Neutrophil (primary cell): ENCODE results near the gene ESPL1.

Experiments used
- H3K27ac ChIP-seq: fragments of 200-600 bp; sonication (generic); 2 replicates; pipeline ENCODE4 v1.5.1; 2016; ENCODE audit warnings: mild to moderate bottlenecking, moderate library complexity
- H3K27me3 ChIP-seq: fragments of 200-600 bp; sonication (generic); 2 replicates; pipeline ENCODE4 v1.6.0; 2016; ENCODE audit warnings: mild to moderate bottlenecking
- H3K36me3 ChIP-seq: fragments of 200-600 bp; sonication (generic); 2 replicates; pipeline ENCODE4 v1.5.1; 2017
- H3K4me1 ChIP-seq, 2 experiments: fragments of 200-600 bp in 1 of 2; sonication (generic) in 1 of 2; 1 replicate in 1 of 2; 2 replicates in 1 of 2; pipeline versions ENCODE4 v1.5.1 to v1.6.1; 2013 to 2016; ENCODE audit warnings: low read depth in 1 of 2, low read length in 1 of 2, mild to moderate bottlenecking in 1 of 2, moderate library complexity in 1 of 2; ENCODE audit not compliant: control insufficient read depth in 1 of 2, insufficient read depth in 1 of 2
- H3K4me3 ChIP-seq, 2 experiments: fragments of 200-600 bp in 1 of 2; sonication (generic) in 1 of 2; 1 replicate in 1 of 2; 2 replicates in 1 of 2; pipeline ENCODE4 v1.5.1; 2013 to 2016; ENCODE audit warnings: low read depth in 1 of 2, low read length in 1 of 2, mild to moderate bottlenecking in 1 of 2, moderate library complexity in 1 of 2
- H3K9me3 ChIP-seq: fragments of 200-600 bp; sonication (generic); 2 replicates; pipeline ENCODE4 v1.5.1; 2016
- CTCF ChIP-seq: fragments of 200-600 bp; sonication (generic); IDR thresholded peaks from 2 replicates; pipeline ENCODE4 v1.5.1; 2016; ENCODE audit warnings: antibody characterized with exemption

ESPL1 gene

GRCh38 chr12:53313996-53314395 is 45.9 kb downstream of the ESPL1 start:
- TF ChIP-seq CTCF: no peak
- H3K27ac ChIP-seq: peak overlapping the region; percentile 40
- no peak overlapping the region for H3K4me3 ChIP-seq

DNA sequence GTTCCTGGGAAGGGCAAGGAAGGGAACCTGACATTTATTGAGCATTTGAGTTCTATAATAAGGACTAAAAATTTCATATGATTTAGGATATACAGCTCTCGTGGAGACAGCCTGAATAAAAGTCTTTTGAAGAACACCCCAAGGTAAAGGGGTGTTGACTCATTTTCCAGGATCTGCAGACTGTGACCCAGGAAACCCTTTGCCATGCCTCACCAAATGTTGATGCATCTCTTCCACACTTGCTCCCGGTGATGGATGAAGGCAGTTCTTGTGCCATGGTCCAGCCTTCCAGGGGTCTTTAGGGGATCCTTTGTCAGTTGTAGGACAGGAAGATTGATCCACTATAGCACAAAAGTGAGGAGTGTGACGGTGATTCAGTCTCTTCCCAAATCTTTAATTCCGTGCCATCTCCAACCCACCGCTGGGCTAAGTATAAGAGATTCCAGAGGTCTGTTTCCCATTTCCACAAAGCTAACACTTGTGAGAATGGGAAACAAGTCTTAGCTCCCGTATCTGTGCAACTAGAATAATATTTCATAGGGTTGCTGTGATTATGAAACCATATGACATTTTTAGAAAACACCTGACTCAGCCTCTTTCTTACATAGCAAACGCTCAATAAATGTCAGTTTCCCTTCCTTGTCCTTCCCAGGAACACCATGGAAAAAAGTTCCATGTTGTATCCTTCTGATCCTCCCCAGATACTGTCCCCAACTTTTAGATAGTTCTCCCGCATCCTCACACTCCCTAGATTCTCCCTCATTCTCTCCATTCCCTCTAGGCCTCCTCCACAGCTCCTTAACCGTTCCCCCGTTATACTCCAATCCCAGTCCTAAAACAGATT is 52.5 kb downstream of the ESPL1 start:
- H3K9me3 ChIP-seq: no peaks in the 10 kb centered on the region
- H3K4me1 ChIP-seq: peaks cover 36 to 45% of the 10 kb centered on the region in 2 experiments
- peak overlapping the region; percentile 74 to 80 for H3K4me3 ChIP-seq
- H3K27ac ChIP-seq: peak overlapping the region; percentile 93
- TF ChIP-seq CTCF: no peak
- H3K36me3 ChIP-seq: no peaks in the 10 kb centered on the region
- peaks cover 4% of the 10 kb centered on the region for H3K27me3 ChIP-seq

More at GRCh38 chr12:53313996-53314395, 45.9 kb downstream of the ESPL1 start:
- H3K36me3 ChIP-seq: peaks cover 11% of the 10 kb centered on the region
- H3K9me3 ChIP-seq: no peaks in the 10 kb centered on the region
- peaks cover 7 to 9% of the 10 kb centered on the region in 2 experiments for H3K4me1 ChIP-seq
- no peaks in the 10 kb centered on the region for H3K27me3 ChIP-seq

GRCh38 chr12:53324113-53324778 is 56.1 kb downstream of the ESPL1 start:
- no peaks in the 10 kb centered on the region for H3K9me3 ChIP-seq
- peak overlapping the region; percentile 88 to 92 for H3K4me3 ChIP-seq
- H3K27ac ChIP-seq: peak overlapping the region; percentile 88
- peaks cover 44 to 52% of the 10 kb centered on the region in 2 experiments for H3K4me1 ChIP-seq
- peaks cover 40% of the 10 kb centered on the region for H3K27me3 ChIP-seq
- no peaks in the 10 kb centered on the region for H3K36me3 ChIP-seq
- TF ChIP-seq CTCF: no peak

DNA sequence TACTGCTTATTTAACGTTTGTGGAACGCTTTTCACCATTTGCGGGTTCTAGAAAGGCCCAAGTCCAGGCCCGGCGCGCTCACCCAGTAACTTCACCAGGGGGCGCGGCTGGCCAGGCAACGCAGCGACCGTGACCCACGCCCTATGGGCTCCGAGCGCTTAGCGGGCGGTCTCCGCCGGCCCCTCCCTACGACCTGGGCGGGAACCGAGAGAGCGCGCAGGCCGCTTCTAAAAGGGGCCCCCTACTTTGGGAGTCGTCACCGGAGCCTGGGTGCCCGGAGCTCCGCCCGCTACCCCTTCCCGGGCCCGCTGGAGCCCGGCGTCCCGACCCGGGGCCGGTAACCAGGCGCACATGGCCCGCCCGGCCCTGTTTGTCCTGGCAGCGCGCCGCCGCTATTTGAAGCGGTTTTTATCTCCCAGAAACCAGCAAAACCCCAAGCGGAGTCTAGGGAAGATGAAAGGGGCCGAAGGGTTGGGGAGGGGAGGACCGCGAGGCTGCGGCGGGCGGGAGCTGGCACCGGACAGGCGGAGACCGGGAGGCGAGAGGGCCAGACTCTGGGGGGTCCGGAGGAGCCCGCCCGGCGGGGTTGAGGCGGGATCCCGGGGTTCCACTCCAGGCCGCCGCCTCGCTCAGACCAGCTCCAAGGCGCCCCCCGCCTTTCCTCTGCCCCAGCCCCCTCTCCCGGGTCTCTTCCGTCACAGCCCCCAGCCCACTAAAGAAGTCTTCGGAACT is 56.8 kb downstream of the ESPL1 start:
- Histone ChIP-seq H3K9me3 (no peaks in the 10 kb centered on the region), H3K27ac (peak overlapping the region; percentile 88), H3K4me1 (peaks cover 44 to 51% of the 10 kb centered on the region in 2 experiments), H3K27me3 (peaks cover 41% of the 10 kb centered on the region), H3K4me3 (peak overlapping the region; percentile 88 to 92), H3K36me3 (no peaks in the 10 kb centered on the region)
- TF ChIP-seq CTCF: peak; percentile 64

DNA sequence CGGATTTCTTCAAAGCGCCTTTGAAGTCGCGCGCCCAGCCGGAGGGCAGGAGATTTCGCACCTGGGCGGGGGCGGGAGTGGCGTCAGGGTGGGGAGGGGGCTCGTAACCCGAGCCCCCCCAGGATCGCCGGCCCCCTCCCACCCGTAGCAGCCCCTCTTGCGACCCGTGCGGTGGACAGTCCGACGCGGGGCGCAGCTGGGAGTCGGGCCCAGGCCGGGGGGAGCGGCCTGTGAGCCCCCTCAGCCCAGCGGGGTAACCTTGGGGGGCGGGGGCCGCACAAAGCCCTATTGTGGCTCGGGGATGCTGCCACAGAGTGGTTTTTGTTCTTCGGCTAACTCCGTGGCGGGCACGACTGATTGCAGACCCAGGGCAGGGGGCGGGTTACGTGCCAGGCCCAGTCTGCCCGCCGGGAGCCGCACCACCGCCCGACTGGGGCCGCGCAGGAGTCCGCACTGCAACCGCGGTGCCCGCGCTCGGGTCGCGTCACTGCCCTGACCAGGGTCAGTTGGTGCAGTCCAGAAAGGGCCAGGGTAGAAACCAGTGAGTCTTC is 57.5 kb downstream of the ESPL1 start:
- H3K36me3 ChIP-seq: no peaks in the 10 kb centered on the region
- H3K4me3 ChIP-seq: peak overlapping the region; percentile 88 to 92
- no peak for TF ChIP-seq CTCF
- peaks cover 48% of the 10 kb centered on the region for H3K27me3 ChIP-seq
- H3K4me1 ChIP-seq: peaks cover 40 to 45% of the 10 kb centered on the region in 2 experiments
- no peaks in the 10 kb centered on the region for H3K9me3 ChIP-seq
- H3K27ac ChIP-seq: peak overlapping the region; percentile 88
